GM18505 (cell line): ENCODE data around the gene XRN2.

Experiments used
- ATAC-seq: cut with Tn5 transposase; IDR thresholded peaks from one replicate; pipeline ENCODE4 v1.9.1; 2021; ENCODE audit not compliant: unreplicated experiment
- POLR2A ChIP-seq: IDR thresholded peaks from 4 replicates; pipeline ENCODE4 v1.6.1; 2011; ENCODE audit warnings: borderline replicate concordance; ENCODE audit not compliant: insufficient read depth, insufficient read length; ENCODE audit errors: extremely low read depth

Gene XRN2

GRCh38 chr20:21279706-21280521, 23.2 kb upstream of the XRN2 start:
- no peak for TF ChIP-seq POLR2A
- no peak for ATAC-seq

GRCh38 chr20:21280522-21281016, 22.6 kb upstream of the XRN2 start:
- no peak for ATAC-seq
- TF ChIP-seq POLR2A, result no peak

- no peak for TF ChIP-seq POLR2A
- ATAC-seq, result no peak
Observed at GRCh38 chr20:21286775-21287174, 16.4 kb upstream of the XRN2 start.

GRCh38 chr20:21288587-21289370, 14.4 kb upstream of the XRN2 start:
- no peak for TF ChIP-seq POLR2A
- ATAC-seq, result no peak

GRCh38 chr20:21289651-21290050, 13.5 kb upstream of the XRN2 start:
- TF ChIP-seq POLR2A, result no peak
- ATAC-seq, result no peak

- no peak for ATAC-seq
Observed at GRCh38 chr20:21291026-21291425, 12.1 kb upstream of the XRN2 start.

GRCh38 chr20:21294755-21295154, 8.4 kb upstream of the XRN2 start:
- no peak for ATAC-seq
- no peak for TF ChIP-seq POLR2A

More at GRCh38 chr20:21291026-21291425, 12.1 kb upstream of the XRN2 start:
- TF ChIP-seq POLR2A, result no peak

GRCh38 chr20:21301940-21302663, 1.0 kb upstream of the XRN2 start:
- TF ChIP-seq POLR2A, result no peak
- no peak for ATAC-seq

- TF ChIP-seq POLR2A, result no peak
- ATAC-seq, result peak; percentile 35
Observed at GRCh38 chr20:21302664-21303060, 469 bp upstream of the XRN2 start.

GRCh38 chr20:21303872-21304586, 898 bp downstream of the XRN2 start:
- no peak for TF ChIP-seq POLR2A
- peak; percentile 5 for ATAC-seq

GRCh38 chr20:21308340-21308739, 5.2 kb downstream of the XRN2 start:
- ATAC-seq, result no peak

GRCh38 chr20:21309678-21310467, 6.7 kb downstream of the XRN2 start:
- ATAC-seq, result no peak
- no peak for TF ChIP-seq POLR2A

More at GRCh38 chr20:21308340-21308739, 5.2 kb downstream of the XRN2 start:
- TF ChIP-seq POLR2A, result no peak
